Stomach (tissue), 9 donors: Measurements from ENCODE around the gene DACT2. TPM values are rescaled to one million over a fixed set of nuclear protein-coding genes. Genes with fewer than 3 reads are reported as not detected.
"Not testable (repeated sequence)": the region's sequence is repeated elsewhere in the genome, so short reads cannot be mapped to it uniquely, and the experiment has no call there.

Source experiments
- DNase-seq, 2 donors: peaks; one replicate each; pipeline versions ENCODE4 v3.0.0 to v3.0.0-alpha.2; 2013 to 2019
- H3K27ac ChIP-seq, 5 donors: fragments of 200-600 bp in 4 of 5; sonication (generic) in 4 of 5; one replicate each; pipeline ENCODE4 v1.5.1; 2013 to 2019; ENCODE audit warnings: mild to moderate bottlenecking in 1 of 5, moderate library complexity in 1 of 5
- H3K27me3 ChIP-seq, 3 donors: fragments of 200-600 bp; sonication (generic); one replicate each; pipeline ENCODE4 v1.5.1; 2017 to 2019; ENCODE audit warnings: mixed run types in 1 of 3
- H3K36me3 ChIP-seq, 4 donors: fragments of 200-600 bp; sonication (generic); 1 replicate in 3 of 4; 2 replicates in 1 of 4; pipeline ENCODE4 v1.5.1; 2016 to 2019
- H3K4me1 ChIP-seq, 4 donors: fragments of 200-600 bp; sonication (generic); one replicate each; pipeline ENCODE4 v1.5.1; 2016 to 2019
- H3K4me3 ChIP-seq, 4 donors: fragments of 200-600 bp; sonication (generic) in 3 of 4; one replicate each; pipeline ENCODE4 v1.5.1; 2016 to 2019; ENCODE audit warnings: mild to moderate bottlenecking in 1 of 4
- H3K9me3 ChIP-seq, 4 donors: fragments of 200-600 bp; sonication (generic); one replicate each; pipeline ENCODE4 v1.5.1; 2016 to 2019
- CTCF ChIP-seq, 7 experiments: fragments of 450-650 bp in 4 of 7; fragments of 200-600 bp in 3 of 7; sonication (generic) in 3 of 7; IDR thresholded peaks; one replicate each; pipeline ENCODE4 v1.5.1; 2016 to 2019; ENCODE audit warnings: antibody characterized with exemption in 7 of 7, control low read depth in 2 of 7, mild to moderate bottlenecking in 1 of 7
- EP300 ChIP-seq: sonication (generic); formaldehyde crosslinking; IDR thresholded peaks from one replicate; pipeline ENCODE4 v1.6.1; 2017; ENCODE audit warnings: antibody characterized with exemption
- POLR2A ChIP-seq, 4 donors: fragments of 450-650 bp; IDR thresholded peaks; one replicate each; pipeline ENCODE4 v1.6.1; 2016; ENCODE audit warnings: antibody characterized with exemption in 4 of 4, control low read depth in 2 of 4, mild to moderate bottlenecking in 1 of 4, moderate library complexity in 1 of 4
- POLR2AphosphoS5 ChIP-seq, 3 donors: sonication (generic); formaldehyde crosslinking; IDR thresholded peaks; one replicate each; pipeline ENCODE4 v1.6.1; 2016; ENCODE audit warnings: antibody characterized with exemption in 3 of 3
- WGBS, 5 donors: extraction: QIAGEN DNeasy Blood & Tissue Kit in 3 of 5; methylation state at CpG; one replicate each; pipeline versions ENCODE4 v1.1.5 to v1.1.7; 2013 to 2018; 5-methylcytosine and 5-hydroxymethylcytosine counted together
- intact Hi-C: fragments of 100-400 bp; cut with DNase I; formaldehyde crosslinking; loops from one replicate; pipeline ENCODE4 v1.15.1; 2023; ENCODE audit warnings: low total_unique reads
- polyA plus RNA-seq, 3 donors: library from polyadenylated mRNA; stranded (reverse); fragments of 200-250 nt; gene quantifications; one replicate each; pipeline ENCODE4 v1.2.3, GENCODE V29; 2013
- total RNA-seq, 5 donors: library from RNA; depleted of rRNA; stranded (reverse); fragments of >200 nt; gene quantifications; one replicate each; pipeline versions ENCODE4 v1.1.0 to v1.2.3, GENCODE V29; 2014 to 2016
- donor health status: healthy with polysubstance abuse.
- donor health status: Bipolar disorder and iron deficiency.
- donor health status: healthy.

DACT2 gene
- total and polyA plus RNA-seq, 8 donors, result 0.44 to 4.9 (median 0.74) TPM; not detected in 2

- H3K4me1 ChIP-seq, result no peaks in the 10 kb centered on the region
- no peak overlapping the region for H3K27ac ChIP-seq
- no peak overlapping the region for H3K4me3 ChIP-seq
- H3K36me3 ChIP-seq, result no peaks in the 10 kb centered on the region
- intact Hi-C loops, result no loop called here
- H3K27me3 ChIP-seq, result peaks cover 0 to 26% (median 0%) of the 10 kb centered on the region in 3 donors
- no peaks in the 10 kb centered on the region for H3K9me3 ChIP-seq
- TF ChIP-seq CTCF (IDR thresholded peaks at IDR 0.05) (no peak), POLR2AphosphoS5 (IDR thresholded peaks at IDR 0.05) (no peak), POLR2A (IDR thresholded peaks at IDR 0.05) (no peak), EP300 (no peak)
- no peak for DNase-seq
- WGBS, 5 donors, result 80 to 94% (median 85%) methylated on average over 4 to 6 of the region's 6 CpGs
Observed at GRCh38 chr6:168284187-168284586, 35.4 kb downstream of the DACT2 start.

GRCh38 chr6:168283686-168284025, 35.9 kb downstream of the DACT2 start:
- Histone ChIP-seq H3K27me3 (peaks cover 0 to 27% (median 0%) of the 10 kb centered on the region in 3 donors), H3K9me3 (no peaks in the 10 kb centered on the region), H3K36me3 (no peaks in the 10 kb centered on the region), H3K4me3 (no peak overlapping the region), H3K27ac (no peak overlapping the region), H3K4me1 (no peaks in the 10 kb centered on the region)
- no peak for TF ChIP-seq EP300
- no peak for TF ChIP-seq POLR2A (IDR thresholded peaks at IDR 0.05)
- TF ChIP-seq POLR2AphosphoS5 (IDR thresholded peaks at IDR 0.05), result no peak
- TF ChIP-seq CTCF (IDR thresholded peaks at IDR 0.05), result no peak
- no peak for DNase-seq
- intact Hi-C loops, result no loop called here
- WGBS, 5 donors, result 95 to 96% (median 96%) methylated on average over 12 to 14 of the region's 14 CpGs

GRCh38 chr6:168282985-168283685, 36.4 kb downstream of the DACT2 start:
- DNase-seq, result no peak
- Histone ChIP-seq H3K27ac (no peak overlapping the region), H3K9me3 (no peaks in the 10 kb centered on the region), H3K4me3 (no peak overlapping the region), H3K27me3 (peaks cover 0 to 32% (median 0%) of the 10 kb centered on the region in 3 donors), H3K4me1 (no peaks in the 10 kb centered on the region), H3K36me3 (no peaks in the 10 kb centered on the region)
- TF ChIP-seq POLR2A (IDR thresholded peaks at IDR 0.05) (no peak), CTCF (IDR thresholded peaks at IDR 0.05) (no peak), POLR2AphosphoS5 (IDR thresholded peaks at IDR 0.05) (no peak), EP300 (no peak)
- 87 to 95% (median 91%) methylated on average over 11 to 20 of the region's 20 CpGs for WGBS, 5 donors
- intact Hi-C loops, result no loop called here

- Histone ChIP-seq H3K4me3 (no peak overlapping the region), H3K27me3 (peaks cover 0 to 38% (median 0%) of the 10 kb centered on the region in 3 donors), H3K4me1 (no peaks in the 10 kb centered on the region), H3K36me3 (no peaks in the 10 kb centered on the region), H3K27ac (no peak overlapping the region), H3K9me3 (no peaks in the 10 kb centered on the region)
- intact Hi-C loops, result no loop called here
- TF ChIP-seq POLR2AphosphoS5 (IDR thresholded peaks at IDR 0.05) (no peak), POLR2A (IDR thresholded peaks at IDR 0.05) (no peak), EP300 (no peak), CTCF (IDR thresholded peaks at IDR 0.05) (no peak)
- no peak for DNase-seq
- WGBS, 5 donors, result 80 to 91% (median 86%) methylated on average over 7 of the region's 7 CpGs
Observed at GRCh38 chr6:168281826-168282225, 37.8 kb downstream of the DACT2 start.

- H3K4me3 ChIP-seq, DNase-seq, H3K9me3 ChIP-seq, intact Hi-C loops, H3K4me1 ChIP-seq, H3K36me3 ChIP-seq, H3K27ac ChIP-seq: not testable (repeated sequence)
- WGBS, 5 donors, result 89 to 98% (median 95%) methylated on average over 6 to 13 of the region's 13 CpGs
- peaks cover 0 to 38% (median 0%) of the 10 kb centered on the region in 3 donors for H3K27me3 ChIP-seq
Observed at GRCh38 chr6:168281314-168281713, 38.3 kb downstream of the DACT2 start.
